Neural cell (in vitro differentiated cells): ENCODE measurements around the gene PLEKHF1. TPM values are rescaled to one million over a fixed set of nuclear protein-coding genes. Genes with fewer than 3 reads are reported as not detected.

Source experiments
- H2AFZ ChIP-seq: fragments of 200-600, 300-800 bp; sonication (generic), shearing (Covaris generic); 2 replicates; pipeline ENCODE4 v1.6.0; 2014; ENCODE audit warnings: low read depth, mild to moderate bottlenecking, antibody characterized with exemption, low read length, moderate library complexity
- H3F3A ChIP-seq: fragments of 200-600 bp; shearing (Covaris generic); 2 replicates; pipeline ENCODE4 v1.6.1; 2016; ENCODE audit warnings: mild to moderate bottlenecking, moderate library complexity, mixed read lengths, antibody characterized with exemption, low read length; ENCODE audit not compliant: insufficient read depth, poor library complexity, severe bottlenecking
- H3K27ac ChIP-seq: fragments of 200-600, 300-800 bp; sonication (generic), shearing (Covaris generic); 2 replicates; pipeline ENCODE4 v1.5.1; 2014; ENCODE audit warnings: mild to moderate bottlenecking, low read length, moderate library complexity
- H3K27me3 ChIP-seq: fragments of 300-800, 200-600 bp; sonication (generic), shearing (Covaris generic); 2 replicates; pipeline ENCODE4 v1.6.0; 2014; ENCODE audit warnings: mild to moderate bottlenecking, low read depth, low read length, moderate library complexity; ENCODE audit not compliant: insufficient read depth
- H3K36me3 ChIP-seq: fragments of 300-800, 200-600 bp; sonication (generic), shearing (Covaris generic); 2 replicates; pipeline ENCODE4 v1.5.1; 2014; ENCODE audit warnings: mild to moderate bottlenecking, antibody characterized with exemption, low read length, moderate library complexity; ENCODE audit not compliant: insufficient read depth
- H3K4me2 ChIP-seq: fragments of 300-800, 200-600 bp; sonication (generic), shearing (Covaris generic); 2 replicates; pipeline ENCODE4 v1.6.0; 2014; ENCODE audit warnings: mild to moderate bottlenecking, low read length
- H3K4me3 ChIP-seq: fragments of 300-800, 200-600 bp; sonication (generic), shearing (Covaris generic); 2 replicates; pipeline ENCODE4 v1.5.1; 2014; ENCODE audit warnings: mild to moderate bottlenecking, low read length, moderate library complexity
- H3K79me2 ChIP-seq: fragments of 200-600 bp; shearing (Covaris generic); replicated peaks from 2 replicates; pipeline ENCODE4 v1.6.0; 2014; ENCODE audit warnings: mild to moderate bottlenecking, low read length, moderate library complexity; ENCODE audit not compliant: insufficient read depth
- H3K9ac ChIP-seq: fragments of 300-800, 200-600 bp; sonication (generic), shearing (Covaris generic); 2 replicates; pipeline ENCODE4 v1.6.1; 2016; ENCODE audit warnings: mild to moderate bottlenecking, low read length, mixed read lengths
- H3K9me2 ChIP-seq: fragments of 200-600 bp; shearing (Covaris generic); 2 replicates; pipeline ENCODE4 v1.6.1; 2016; ENCODE audit warnings: mild to moderate bottlenecking, low read length, mixed read lengths; ENCODE audit not compliant: insufficient read depth
- H3K9me3 ChIP-seq: fragments of 200-600, 300-800 bp; sonication (generic), shearing (Covaris generic); 2 replicates; pipeline ENCODE4 v1.6.1; 2016; ENCODE audit warnings: mild to moderate bottlenecking, mixed run types, low read length, moderate library complexity, mixed read lengths
- H4K20me1 ChIP-seq: fragments of 200-600 bp; shearing (Covaris generic); 2 replicates; pipeline ENCODE4 v1.6.1; 2016; ENCODE audit warnings: mild to moderate bottlenecking, mixed run types; ENCODE audit not compliant: insufficient read depth
- EP300 ChIP-seq: fragments of 450-650 bp; conservative IDR thresholded peaks from 2 replicates; pipeline ENCODE4 v1.6.1; 2014; ENCODE audit warnings: antibody characterized with exemption, mild to moderate bottlenecking, moderate library complexity; ENCODE audit not compliant: poor library complexity, severe bottlenecking
- EZH2 ChIP-seq: fragments of 200-600, 300-800 bp; shearing (Covaris generic), sonication (generic); IDR thresholded peaks from 2 replicates; pipeline ENCODE4 v1.6.1; 2014; ENCODE audit warnings: antibody characterized with exemption, low read length, borderline replicate concordance, mild to moderate bottlenecking; ENCODE audit not compliant: insufficient read depth, poor library complexity, severe bottlenecking
- MXI1 ChIP-seq: fragments of 450-650 bp; conservative IDR thresholded peaks from 2 replicates; pipeline ENCODE4 v1.6.1; 2014; ENCODE audit warnings: antibody characterized with exemption, mild to moderate bottlenecking; ENCODE audit not compliant: poor library complexity, severe bottlenecking
- POLR2AphosphoS5 ChIP-seq: IDR thresholded peaks from 2 replicates; pipeline ENCODE4 v1.6.1; 2012
- RAD21 ChIP-seq: fragments of 450-650 bp; conservative IDR thresholded peaks from 2 replicates; pipeline ENCODE4 v1.6.1; 2014; ENCODE audit warnings: antibody characterized with exemption, mild to moderate bottlenecking, moderate library complexity
- SMC3 ChIP-seq: fragments of 450-650 bp; conservative IDR thresholded peaks from 2 replicates; pipeline ENCODE4 v1.6.1; 2014; ENCODE audit warnings: antibody characterized with exemption, mild to moderate bottlenecking, moderate library complexity; ENCODE audit not compliant: poor library complexity
- TAF1 ChIP-seq: IDR thresholded peaks from 2 replicates; pipeline ENCODE4 v1.6.1; 2012; ENCODE audit warnings: low read depth
- polyA plus RNA-seq: library from polyadenylated mRNA; depleted of rRNA; stranded (reverse); fragments of >200 nt; gene quantifications from 2 replicates; pipeline ENCODE4 v1.2.3, GENCODE V29; 2014
- TF ChIP-seq, protein P1 (sequence below): IDR thresholded peaks from 2 replicates; pipeline ENCODE4 v1.6.1; 2012; ENCODE audit warnings: borderline replicate concordance
- TF ChIP-seq, protein P2 (sequence below): fragments of 450-650 bp; IDR thresholded peaks from 2 replicates; pipeline ENCODE4 v1.5.1; 2014; ENCODE audit warnings: antibody characterized with exemption, mild to moderate bottlenecking, moderate library complexity; ENCODE audit not compliant: poor library complexity, severe bottlenecking

PLEKHF1 gene
- polyA plus RNA-seq, 1 donor from 2014 or later, result not detected

GRCh38 chr19:29645911-29646310, 19.4 kb upstream of the PLEKHF1 start:
- H3K9ac ChIP-seq, result no peak overlapping the region
- no peak overlapping the region for H2AFZ ChIP-seq

DNA sequence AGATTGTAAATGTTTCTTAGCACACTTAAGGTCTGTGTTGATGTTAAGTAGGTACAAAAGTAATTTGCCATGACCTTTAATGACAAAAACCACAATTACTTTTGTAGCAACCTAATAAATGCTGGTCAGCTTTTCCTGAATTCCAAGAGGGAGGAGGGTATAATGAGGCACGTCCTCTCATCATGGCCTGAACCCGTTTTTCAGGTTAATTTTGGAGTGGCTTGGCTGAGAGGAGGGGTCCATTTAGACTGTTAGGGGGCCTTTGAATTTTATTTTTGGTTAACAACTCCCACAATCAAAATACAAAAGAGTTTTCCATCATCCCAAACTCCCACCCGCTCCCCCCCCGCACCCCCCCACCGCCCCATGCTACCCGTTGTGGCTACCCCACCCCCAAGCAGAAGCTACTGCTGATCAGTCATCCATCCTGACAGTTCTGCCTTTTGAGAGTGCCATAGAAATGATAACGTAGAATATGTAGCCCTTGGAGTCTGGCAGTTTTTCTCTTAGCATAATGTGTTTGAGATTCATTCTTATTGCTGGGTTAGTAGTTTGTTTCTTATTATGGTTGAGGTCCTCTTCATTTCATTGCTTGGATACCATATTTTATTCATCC, 14.4 kb upstream of the PLEKHF1 start:
- H3K27ac ChIP-seq, result no peak overlapping the region
- no peak overlapping the region for H3K4me3 ChIP-seq
- no peaks in the 10 kb centered on the region for H3K9me2 ChIP-seq
- TF ChIP-seq, protein P1, sequence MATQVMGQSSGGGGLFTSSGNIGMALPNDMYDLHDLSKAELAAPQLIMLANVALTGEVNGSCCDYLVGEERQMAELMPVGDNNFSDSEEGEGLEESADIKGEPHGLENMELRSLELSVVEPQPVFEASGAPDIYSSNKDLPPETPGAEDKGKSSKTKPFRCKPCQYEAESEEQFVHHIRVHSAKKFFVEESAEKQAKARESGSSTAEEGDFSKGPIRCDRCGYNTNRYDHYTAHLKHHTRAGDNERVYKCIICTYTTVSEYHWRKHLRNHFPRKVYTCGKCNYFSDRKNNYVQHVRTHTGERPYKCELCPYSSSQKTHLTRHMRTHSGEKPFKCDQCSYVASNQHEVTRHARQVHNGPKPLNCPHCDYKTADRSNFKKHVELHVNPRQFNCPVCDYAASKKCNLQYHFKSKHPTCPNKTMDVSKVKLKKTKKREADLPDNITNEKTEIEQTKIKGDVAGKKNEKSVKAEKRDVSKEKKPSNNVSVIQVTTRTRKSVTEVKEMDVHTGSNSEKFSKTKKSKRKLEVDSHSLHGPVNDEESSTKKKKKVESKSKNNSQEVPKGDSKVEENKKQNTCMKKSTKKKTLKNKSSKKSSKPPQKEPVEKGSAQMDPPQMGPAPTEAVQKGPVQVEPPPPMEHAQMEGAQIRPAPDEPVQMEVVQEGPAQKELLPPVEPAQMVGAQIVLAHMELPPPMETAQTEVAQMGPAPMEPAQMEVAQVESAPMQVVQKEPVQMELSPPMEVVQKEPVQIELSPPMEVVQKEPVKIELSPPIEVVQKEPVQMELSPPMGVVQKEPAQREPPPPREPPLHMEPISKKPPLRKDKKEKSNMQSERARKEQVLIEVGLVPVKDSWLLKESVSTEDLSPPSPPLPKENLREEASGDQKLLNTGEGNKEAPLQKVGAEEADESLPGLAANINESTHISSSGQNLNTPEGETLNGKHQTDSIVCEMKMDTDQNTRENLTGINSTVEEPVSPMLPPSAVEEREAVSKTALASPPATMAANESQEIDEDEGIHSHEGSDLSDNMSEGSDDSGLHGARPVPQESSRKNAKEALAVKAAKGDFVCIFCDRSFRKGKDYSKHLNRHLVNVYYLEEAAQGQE, result no peak
- TF ChIP-seq, protein P2, sequence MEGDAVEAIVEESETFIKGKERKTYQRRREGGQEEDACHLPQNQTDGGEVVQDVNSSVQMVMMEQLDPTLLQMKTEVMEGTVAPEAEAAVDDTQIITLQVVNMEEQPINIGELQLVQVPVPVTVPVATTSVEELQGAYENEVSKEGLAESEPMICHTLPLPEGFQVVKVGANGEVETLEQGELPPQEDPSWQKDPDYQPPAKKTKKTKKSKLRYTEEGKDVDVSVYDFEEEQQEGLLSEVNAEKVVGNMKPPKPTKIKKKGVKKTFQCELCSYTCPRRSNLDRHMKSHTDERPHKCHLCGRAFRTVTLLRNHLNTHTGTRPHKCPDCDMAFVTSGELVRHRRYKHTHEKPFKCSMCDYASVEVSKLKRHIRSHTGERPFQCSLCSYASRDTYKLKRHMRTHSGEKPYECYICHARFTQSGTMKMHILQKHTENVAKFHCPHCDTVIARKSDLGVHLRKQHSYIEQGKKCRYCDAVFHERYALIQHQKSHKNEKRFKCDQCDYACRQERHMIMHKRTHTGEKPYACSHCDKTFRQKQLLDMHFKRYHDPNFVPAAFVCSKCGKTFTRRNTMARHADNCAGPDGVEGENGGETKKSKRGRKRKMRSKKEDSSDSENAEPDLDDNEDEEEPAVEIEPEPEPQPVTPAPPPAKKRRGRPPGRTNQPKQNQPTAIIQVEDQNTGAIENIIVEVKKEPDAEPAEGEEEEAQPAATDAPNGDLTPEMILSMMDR, result no peak
- TF ChIP-seq RAD21, result no peak
- TF ChIP-seq TAF1, result no peak
- no peak for TF ChIP-seq EP300
- no peak for TF ChIP-seq EZH2
- no peak for TF ChIP-seq MXI1
- no peak for TF ChIP-seq SMC3
- no peak for TF ChIP-seq POLR2AphosphoS5
- H4K20me1 ChIP-seq, result no peaks in the 10 kb centered on the region
- H3K9me3 ChIP-seq, result no peaks in the 10 kb centered on the region
- H3K36me3 ChIP-seq, result no peaks in the 10 kb centered on the region
- no peaks in the 10 kb centered on the region for H3K27me3 ChIP-seq
- no peaks in the 10 kb centered on the region for H3F3A ChIP-seq
- no peak overlapping the region for H3K4me2 ChIP-seq
- no peaks in the 10 kb centered on the region for H3K79me2 ChIP-seq
- H2AFZ ChIP-seq, result no peak overlapping the region
- H3K9ac ChIP-seq, result no peak overlapping the region

More at GRCh38 chr19:29645911-29646310, 19.4 kb upstream of the PLEKHF1 start:
- H3K9me3 ChIP-seq, result no peaks in the 10 kb centered on the region
- TF ChIP-seq, protein P2, result no peak
- TF ChIP-seq EZH2, result no peak
- TF ChIP-seq, protein P1, result no peak
- H3K4me3 ChIP-seq, result no peak overlapping the region
- H3K36me3 ChIP-seq, result no peaks in the 10 kb centered on the region
- no peaks in the 10 kb centered on the region for H4K20me1 ChIP-seq
- no peaks in the 10 kb centered on the region for H3K27me3 ChIP-seq
- H3K9me2 ChIP-seq, result no peaks in the 10 kb centered on the region
- H3K4me2 ChIP-seq, result no peak overlapping the region
- no peaks in the 10 kb centered on the region for H3F3A ChIP-seq
- H3K27ac ChIP-seq, result no peak overlapping the region
- no peaks in the 10 kb centered on the region for H3K79me2 ChIP-seq
